Hepatocyte (in vitro differentiated cells): ENCODE results near the gene HEPACAM. TPM values are rescaled to one million over a fixed set of nuclear protein-coding genes. Genes with fewer than 3 reads are reported as not detected.

Experiments used
- DNase-seq: peaks from one replicate; pipeline ENCODE4 v3.0.0-alpha.2; 2016; ENCODE audit warnings: low spot score
- H2AFZ ChIP-seq: fragments of 200-600 bp; sonication (generic); 2 replicates; pipeline ENCODE4 v1.6.0; 2016; ENCODE audit warnings: antibody characterized with exemption, mild to moderate bottlenecking
- H3K27ac ChIP-seq: fragments of 200-600 bp; sonication (generic); 2 replicates; pipeline ENCODE4 v1.5.1; 2016; ENCODE audit warnings: mild to moderate bottlenecking
- H3K27me3 ChIP-seq: fragments of 200-600 bp; sonication (generic); 2 replicates; pipeline ENCODE4 v1.6.1; 2016
- H3K36me3 ChIP-seq: fragments of 200-600 bp; sonication (generic); replicated peaks from 2 replicates; pipeline ENCODE4 v1.5.1; 2016; ENCODE audit warnings: low read depth; ENCODE audit not compliant: insufficient read depth
- H3K4me1 ChIP-seq: fragments of 200-600 bp; sonication (generic); 2 replicates; pipeline ENCODE4 v1.5.1; 2016; ENCODE audit warnings: mild to moderate bottlenecking, moderate library complexity; ENCODE audit not compliant: insufficient read depth
- H3K4me2 ChIP-seq: fragments of 200-600 bp; sonication (generic); 2 replicates; pipeline ENCODE4 v1.6.0; 2016
- H3K4me3 ChIP-seq: fragments of 200-600 bp; sonication (generic); 2 replicates; pipeline ENCODE4 v1.5.1; 2016; ENCODE audit warnings: mild to moderate bottlenecking
- H3K79me2 ChIP-seq: fragments of 200-600 bp; sonication (generic); 2 replicates; pipeline ENCODE4 v1.6.0; 2017; ENCODE audit warnings: mild to moderate bottlenecking
- H3K9me2 ChIP-seq: fragments of 200-600 bp; sonication (generic); replicated peaks from 2 replicates; pipeline ENCODE4 v1.6.0; 2017; ENCODE audit warnings: mild to moderate bottlenecking; ENCODE audit not compliant: insufficient read depth
- H3K9me3 ChIP-seq: fragments of 200-600 bp; sonication (generic); 2 replicates; pipeline ENCODE4 v1.5.1; 2016; ENCODE audit warnings: low read depth, mild to moderate bottlenecking
- H4K20me1 ChIP-seq: fragments of 200-600 bp; sonication (generic); 2 replicates; pipeline ENCODE4 v1.6.0; 2016; ENCODE audit warnings: mild to moderate bottlenecking; ENCODE audit not compliant: insufficient read depth, poor library complexity, severe bottlenecking
- CTCF ChIP-seq: fragments of 200-600 bp; sonication (generic); IDR thresholded peaks from 2 replicates; pipeline ENCODE4 v1.5.1; 2016; ENCODE audit warnings: antibody characterized with exemption, mild to moderate bottlenecking; ENCODE audit not compliant: poor library complexity
- EZH2 ChIP-seq: fragments of 200-600 bp; sonication (generic); IDR thresholded peaks from 2 replicates; pipeline ENCODE4 v1.6.1; 2016; ENCODE audit warnings: antibody characterized with exemption, mild to moderate bottlenecking, borderline replicate concordance
- EZH2phosphoT487 ChIP-seq: fragments of 200-600 bp; sonication (generic); IDR thresholded peaks from one replicate; pipeline ENCODE4 v1.6.1; 2018; ENCODE audit warnings: antibody characterized with exemption, mild to moderate bottlenecking, low read depth, moderate library complexity; ENCODE audit not compliant: unreplicated experiment, severe bottlenecking
- WGBS: methylation state at CpG from one replicate; pipeline ENCODE4 v1.1.6; 2016; ENCODE audit warnings: low lambda C conversion rate; ENCODE audit errors: missing lambda C conversion rate; 5-methylcytosine and 5-hydroxymethylcytosine counted together
- polyA plus RNA-seq: library from polyadenylated mRNA; unstranded; fragments of >200 nt; fragmentation: Nextera tagmentation; extraction: Ambion mirVana; gene quantifications from 2 replicates; pipeline ENCODE4 v1.2.1, GENCODE V29; 2016
- total RNA-seq: library from RNA; depleted of rRNA; stranded (reverse); fragments of >200 nt; gene quantifications from 2 replicates; pipeline ENCODE4 v1.2.3, GENCODE V29; 2014

Gene HEPACAM
- total and polyA plus RNA-seq, 2 experiments from 2014 or later = 0.07 TPM; not detected in 1

- Histone ChIP-seq H2AFZ (no peak overlapping the region), H3K36me3 (no peaks in the 10 kb centered on the region), H3K9me3 (no peaks in the 10 kb centered on the region), H3K27ac (no peak overlapping the region), H4K20me1 (no peaks in the 10 kb centered on the region), H3K79me2 (no peaks in the 10 kb centered on the region), H3K27me3 (peaks cover 94% of the 10 kb centered on the region), H3K9me2 (no peaks in the 10 kb centered on the region), H3K4me3 (no peak overlapping the region), H3K4me1 (peaks cover 11% of the 10 kb centered on the region), H3K4me2 (no peak overlapping the region)
- DNase-seq = no peak
- 83% methylated on average over 14 of the region's 14 CpGs for WGBS
- TF ChIP-seq CTCF (no peak), EZH2phosphoT487 (no peak), EZH2 (no peak)
Measured at GRCh38 chr11:124869856-124870387, 65.9 kb downstream of the HEPACAM start.

DNA sequence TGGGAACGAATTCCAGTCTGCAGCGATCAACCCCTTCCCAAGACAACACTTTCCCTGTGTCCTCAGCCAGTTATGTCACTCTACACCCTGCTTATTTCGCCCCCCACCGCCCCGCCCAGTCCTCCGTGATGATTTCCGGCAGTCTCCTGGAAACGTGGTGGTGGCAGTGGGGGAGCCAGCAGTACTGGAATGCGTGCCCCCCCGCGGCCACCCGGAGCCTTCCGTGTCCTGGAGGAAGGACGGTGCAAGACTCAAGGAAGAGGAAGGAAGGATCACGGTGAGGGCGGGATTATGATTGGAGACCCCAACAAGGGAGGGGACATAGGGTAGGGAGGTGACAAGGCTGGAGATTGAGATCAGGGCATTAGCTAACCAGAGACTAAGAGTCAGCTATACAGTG is 66.5 kb downstream of the HEPACAM start:
- Histone ChIP-seq H3K36me3 (no peaks in the 10 kb centered on the region), H2AFZ (no peak overlapping the region), H3K9me3 (no peaks in the 10 kb centered on the region), H3K4me2 (peak overlapping the region; percentile 44), H4K20me1 (no peaks in the 10 kb centered on the region), H3K79me2 (no peaks in the 10 kb centered on the region), H3K9me2 (no peaks in the 10 kb centered on the region), H3K4me1 (peaks cover 11% of the 10 kb centered on the region), H3K27ac (no peak overlapping the region), H3K4me3 (no peak overlapping the region), H3K27me3 (peaks cover 98% of the 10 kb centered on the region)
- DNase-seq = no peak
- no peak for TF ChIP-seq EZH2
- TF ChIP-seq CTCF = no peak
- TF ChIP-seq EZH2phosphoT487 = no peak
- 24% methylated on average over 15 of the region's 16 CpGs for WGBS

Other genes with a start within 250 kb of the HEPACAM start
- gene NRGN, start 196.1 kb downstream of the HEPACAM start, total RNA-seq = not detected in 2 replicates
- 1.1 and 1.2 TPM in 2 replicates for gene NRGN, start 196.1 kb downstream of the HEPACAM start, polyA plus RNA-seq
- gene VSIG2, start 183.8 kb downstream of the HEPACAM start, total RNA-seq = 22.6 and 22.9 TPM in 2 replicates
- 34.3 and 38.9 TPM in 2 replicates for gene VSIG2, start 183.8 kb downstream of the HEPACAM start, polyA plus RNA-seq
- gene ESAM, start 173.8 kb downstream of the HEPACAM start, total RNA-seq = 2.0 and 3.6 TPM in 2 replicates
- 3.9 and 7.9 TPM in 2 replicates for gene ESAM, start 173.8 kb downstream of the HEPACAM start, polyA plus RNA-seq
- 14.9 and 18.3 TPM in 2 replicates for gene MSANTD2, start 135.6 kb downstream of the HEPACAM start, total RNA-seq
- 10.8 and 11.2 TPM in 2 replicates for gene MSANTD2, start 135.6 kb downstream of the HEPACAM start, polyA plus RNA-seq
- 3.7 and 5.0 TPM in 2 replicates for gene ROBO3, start 70.6 kb downstream of the HEPACAM start, total RNA-seq
- 10.4 and 11.0 TPM in 2 replicates for gene ROBO3, start 70.6 kb downstream of the HEPACAM start, polyA plus RNA-seq
- gene ROBO4, start 38.2 kb downstream of the HEPACAM start, total RNA-seq = 0.48 and 2.0 TPM in 2 replicates
- 0.28 TPM in 1 of 2 replicates, not detected in the other for gene ROBO4, start 38.2 kb downstream of the HEPACAM start, polyA plus RNA-seq
- not detected in 2 replicates for gene HEPN1, start 16.8 kb downstream of the HEPACAM start, total RNA-seq
- not detected in 2 replicates for gene HEPN1, start 16.8 kb downstream of the HEPACAM start, polyA plus RNA-seq
- gene CCDC15, start 18.2 kb upstream of the HEPACAM start, total RNA-seq = 1.3 and 2.3 TPM in 2 replicates
- 0.97 and 1.1 TPM in 2 replicates for gene CCDC15, start 18.2 kb upstream of the HEPACAM start, polyA plus RNA-seq
- 2.1 and 2.8 TPM in 2 replicates for gene SLC37A2, start 127.3 kb upstream of the HEPACAM start, total RNA-seq
- 0.22 and 3.9 TPM in 2 replicates for gene SLC37A2, start 127.3 kb upstream of the HEPACAM start, polyA plus RNA-seq
- 20.6 and 21.1 TPM in 2 replicates for gene TMEM218, start 175.6 kb upstream of the HEPACAM start, total RNA-seq
- gene TMEM218, start 175.6 kb upstream of the HEPACAM start, polyA plus RNA-seq = 20.7 and 24.6 TPM in 2 replicates
- 3.1 and 4.3 TPM in 2 replicates for gene PKNOX2, start 228.7 kb upstream of the HEPACAM start, total RNA-seq
- gene PKNOX2, start 228.7 kb upstream of the HEPACAM start, polyA plus RNA-seq = 2.1 and 3.0 TPM in 2 replicates